Astrocyte (in vitro differentiated cells and primary cell): ENCODE results near the gene MAGI1. TPM values are rescaled to one million over a fixed set of nuclear protein-coding genes. Genes with fewer than 3 reads are reported as not detected.

Experiments
- DNase-seq: peaks from one replicate; pipeline ENCODE4 v3.0.0-alpha.2; 2010; ENCODE audit warnings: low read depth
- FAIRE-seq: peaks from 2 replicates; lab custom pipeline; 2011; peaks lifted over from hg19 to GRCh38; lab: Jason Lieb, UNC
- H2AFZ ChIP-seq: 2 replicates; pipeline ENCODE4 v1.6.0; 2012; ENCODE audit warnings: low read depth, low read length, inconsistent platforms
- H3K27ac ChIP-seq: 2 replicates; pipeline ENCODE4 v1.5.1; 2011; ENCODE audit warnings: low read depth, low read length, inconsistent platforms
- H3K27me3 ChIP-seq: 2 replicates; pipeline ENCODE4 v1.6.0; 2011; ENCODE audit warnings: low read length, inconsistent platforms; ENCODE audit not compliant: insufficient read depth
- H3K36me3 ChIP-seq: 2 replicates; pipeline ENCODE4 v1.5.1; 2011; ENCODE audit warnings: low read length, inconsistent platforms; ENCODE audit not compliant: insufficient read depth
- H3K4me1 ChIP-seq: 2 replicates; pipeline ENCODE4 v1.5.1; 2011; ENCODE audit warnings: low read length, inconsistent platforms; ENCODE audit not compliant: insufficient read depth
- H3K4me2 ChIP-seq: 2 replicates; pipeline ENCODE4 v1.6.0; 2012; ENCODE audit warnings: low read length, inconsistent platforms
- H3K4me3 ChIP-seq: 2 replicates; pipeline ENCODE4 v1.5.1; 2011; ENCODE audit warnings: low read depth, mild to moderate bottlenecking, low read length, inconsistent platforms; ENCODE audit not compliant: insufficient read depth
- H3K79me2 ChIP-seq: 2 replicates; pipeline ENCODE4 v1.6.0; 2012; ENCODE audit warnings: mild to moderate bottlenecking, low read length, inconsistent platforms; ENCODE audit not compliant: insufficient read depth
- H3K9ac ChIP-seq: 2 replicates; pipeline ENCODE4 v1.6.0; 2012; ENCODE audit warnings: mild to moderate bottlenecking, low read length, inconsistent platforms
- H3K9me3 ChIP-seq: 2 replicates; pipeline ENCODE4 v1.5.1; 2012; ENCODE audit warnings: low read depth, mild to moderate bottlenecking, low read length, inconsistent platforms; ENCODE audit not compliant: insufficient read depth
- H4K20me1 ChIP-seq: 2 replicates; pipeline ENCODE4 v1.6.0; 2012; ENCODE audit warnings: low read length, inconsistent platforms; ENCODE audit not compliant: insufficient read depth
- H3K27ac Mint-ChIP-seq: one replicate; pipeline ENCODE4 v1.8.0; 2021; ENCODE audit warnings: mild to moderate bottlenecking, mixed read lengths; ENCODE audit not compliant: unreplicated experiment
- H3K27me3 Mint-ChIP-seq: one replicate; pipeline ENCODE4 v1.8.0; 2021; ENCODE audit warnings: low read depth, mixed read lengths; ENCODE audit not compliant: unreplicated experiment
- H3K36me3 Mint-ChIP-seq: one replicate; pipeline ENCODE4 v1.8.0; 2021; ENCODE audit warnings: low read depth, mixed read lengths; ENCODE audit not compliant: unreplicated experiment
- H3K4me1 Mint-ChIP-seq: one replicate; pipeline ENCODE4 v1.8.0; 2021; ENCODE audit warnings: low read depth, mixed read lengths; ENCODE audit not compliant: unreplicated experiment
- H3K4me3 Mint-ChIP-seq: one replicate; pipeline ENCODE4 v1.8.0; 2021; ENCODE audit warnings: mild to moderate bottlenecking, moderate library complexity, mixed read lengths; ENCODE audit not compliant: unreplicated experiment
- H3K9me3 Mint-ChIP-seq: one replicate; pipeline ENCODE4 v1.8.0; 2021; ENCODE audit warnings: mild to moderate bottlenecking, mixed read lengths; ENCODE audit not compliant: unreplicated experiment
- EZH2 ChIP-seq: IDR thresholded peaks from 2 replicates; pipeline ENCODE4 v1.6.1; 2012; ENCODE audit warnings: mild to moderate bottlenecking, low read length, inconsistent platforms; ENCODE audit not compliant: insufficient read depth
- total RNA-seq: library from RNA; stranded (reverse); gene quantifications from 2 replicates; pipeline ENCODE4 v1.2.1, GENCODE V29; 2021
- TF ChIP-seq, protein P1 (sequence below): IDR thresholded peaks from 2 replicates; pipeline ENCODE4 v1.5.1; 2011; ENCODE audit warnings: low read depth, mild to moderate bottlenecking, inconsistent platforms, low read length, moderate library complexity; ENCODE audit not compliant: insufficient read depth

Gene MAGI1
- total RNA-seq, 1 donor from 2014 or later: 31.8 TPM

DNA sequence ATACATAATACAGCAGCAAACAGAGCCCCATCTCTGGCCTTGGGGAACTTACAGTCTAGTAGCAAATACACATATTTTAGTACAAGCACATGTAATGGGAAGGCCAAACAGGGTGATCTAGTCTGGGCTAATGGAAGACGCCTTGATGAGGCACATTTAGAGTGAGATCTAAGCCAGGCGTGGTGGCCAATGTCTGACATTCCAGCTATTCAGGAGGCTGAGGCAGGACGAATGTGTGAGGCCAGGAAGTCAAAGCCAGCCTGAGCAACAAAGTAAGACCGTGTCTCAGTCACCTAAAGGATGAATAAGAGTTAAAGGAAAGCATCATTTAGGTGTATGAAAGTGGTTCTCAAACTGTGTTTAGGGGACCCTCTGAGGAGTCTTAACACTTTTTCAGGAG, 291.9 kb downstream of the MAGI1 start:
- Histone ChIP-seq H3K79me2 (no peaks in the 10 kb centered on the region), H3K9ac (no peak overlapping the region), H2AFZ (no peak overlapping the region), H3K4me3 (no peak overlapping the region), H3K36me3 (no peaks in the 10 kb centered on the region), H3K4me2 (no peak overlapping the region), H4K20me1 (peaks cover 26% of the 10 kb centered on the region), H3K27ac (no peak overlapping the region), H3K27me3 (no peaks in the 10 kb centered on the region), H3K9me3 (no peaks in the 10 kb centered on the region), H3K4me1 (no peaks in the 10 kb centered on the region)
- DNase-seq: no peak
- Mint-ChIP-seq H3K36me3 (no peaks in the 10 kb centered on the region), H3K27ac (no peak overlapping the region), H3K9me3 (no peaks in the 10 kb centered on the region), H3K27me3 (no peaks in the 10 kb centered on the region), H3K4me3 (no peak overlapping the region), H3K4me1 (peaks cover 10% of the 10 kb centered on the region)
- no peak for TF ChIP-seq EZH2
- TF ChIP-seq, protein P1, sequence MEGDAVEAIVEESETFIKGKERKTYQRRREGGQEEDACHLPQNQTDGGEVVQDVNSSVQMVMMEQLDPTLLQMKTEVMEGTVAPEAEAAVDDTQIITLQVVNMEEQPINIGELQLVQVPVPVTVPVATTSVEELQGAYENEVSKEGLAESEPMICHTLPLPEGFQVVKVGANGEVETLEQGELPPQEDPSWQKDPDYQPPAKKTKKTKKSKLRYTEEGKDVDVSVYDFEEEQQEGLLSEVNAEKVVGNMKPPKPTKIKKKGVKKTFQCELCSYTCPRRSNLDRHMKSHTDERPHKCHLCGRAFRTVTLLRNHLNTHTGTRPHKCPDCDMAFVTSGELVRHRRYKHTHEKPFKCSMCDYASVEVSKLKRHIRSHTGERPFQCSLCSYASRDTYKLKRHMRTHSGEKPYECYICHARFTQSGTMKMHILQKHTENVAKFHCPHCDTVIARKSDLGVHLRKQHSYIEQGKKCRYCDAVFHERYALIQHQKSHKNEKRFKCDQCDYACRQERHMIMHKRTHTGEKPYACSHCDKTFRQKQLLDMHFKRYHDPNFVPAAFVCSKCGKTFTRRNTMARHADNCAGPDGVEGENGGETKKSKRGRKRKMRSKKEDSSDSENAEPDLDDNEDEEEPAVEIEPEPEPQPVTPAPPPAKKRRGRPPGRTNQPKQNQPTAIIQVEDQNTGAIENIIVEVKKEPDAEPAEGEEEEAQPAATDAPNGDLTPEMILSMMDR: no peak
- no peak for FAIRE-seq

DNA sequence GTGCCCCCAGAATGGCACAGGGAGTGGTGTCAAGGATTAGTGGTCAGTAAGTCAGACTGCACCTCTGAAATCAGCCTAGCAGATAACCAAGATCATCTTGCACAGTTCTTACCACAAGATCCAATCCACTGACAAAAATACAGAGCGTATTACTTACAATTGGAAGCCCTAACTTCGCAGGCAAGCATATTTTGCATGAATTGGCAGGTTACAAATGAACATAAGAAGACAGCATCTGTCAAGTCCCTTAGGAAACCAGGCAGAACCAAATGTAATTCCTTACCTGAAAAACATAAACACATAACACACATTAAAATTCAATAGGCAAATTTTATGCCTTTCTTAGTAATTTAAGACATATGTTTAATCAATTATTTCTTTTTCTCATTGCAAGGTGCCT, 293.4 kb downstream of the MAGI1 start:
- Histone ChIP-seq H3K27me3 (no peaks in the 10 kb centered on the region), H3K4me2 (no peak overlapping the region), H3K27ac (no peak overlapping the region), H3K4me1 (no peaks in the 10 kb centered on the region), H3K79me2 (no peaks in the 10 kb centered on the region), H3K9ac (no peak overlapping the region), H2AFZ (no peak overlapping the region), H4K20me1 (peaks cover 18% of the 10 kb centered on the region), H3K36me3 (no peaks in the 10 kb centered on the region), H3K9me3 (no peaks in the 10 kb centered on the region), H3K4me3 (no peak overlapping the region)
- H3K4me3 Mint-ChIP-seq: no peak overlapping the region
- TF ChIP-seq, protein P1: no peak
- no peak for TF ChIP-seq EZH2
- no peak overlapping the region for H3K27ac Mint-ChIP-seq
- FAIRE-seq (no peak), DNase-seq (no peak)
- peaks cover 10% of the 10 kb centered on the region for H3K4me1 Mint-ChIP-seq
- H3K27me3 Mint-ChIP-seq: no peaks in the 10 kb centered on the region
- H3K36me3 Mint-ChIP-seq: no peaks in the 10 kb centered on the region
- no peaks in the 10 kb centered on the region for H3K9me3 Mint-ChIP-seq

DNA sequence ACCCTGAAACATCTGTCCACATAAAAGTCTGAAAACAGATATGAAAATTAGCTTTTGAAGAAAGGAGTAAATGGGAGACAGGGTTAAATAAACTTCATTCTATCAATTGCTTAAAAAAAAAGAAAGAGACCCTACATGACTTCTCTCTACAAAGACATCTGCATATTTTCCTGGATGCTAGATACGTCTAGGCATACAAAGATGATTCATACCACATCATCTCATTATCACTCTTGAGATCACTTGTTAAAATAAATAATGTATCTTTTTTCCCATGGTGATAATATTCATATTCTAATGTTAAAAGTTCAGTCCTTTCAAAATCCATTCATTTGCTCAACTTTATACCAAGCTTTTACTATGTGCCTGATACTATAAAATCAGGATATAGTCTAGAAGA, 295.8 kb downstream of the MAGI1 start:
- Mint-ChIP-seq H3K9me3 (no peaks in the 10 kb centered on the region), H3K27me3 (no peaks in the 10 kb centered on the region), H3K36me3 (no peaks in the 10 kb centered on the region), H3K27ac (peak overlapping the region; percentile 47), H3K4me1 (peaks cover 10% of the 10 kb centered on the region), H3K4me3 (no peak overlapping the region)
- Histone ChIP-seq H2AFZ (no peak overlapping the region), H3K9ac (no peak overlapping the region), H3K4me1 (no peaks in the 10 kb centered on the region), H4K20me1 (peaks cover 4% of the 10 kb centered on the region), H3K36me3 (no peaks in the 10 kb centered on the region), H3K27ac (no peak overlapping the region), H3K9me3 (no peaks in the 10 kb centered on the region), H3K79me2 (no peaks in the 10 kb centered on the region), H3K4me3 (no peak overlapping the region), H3K27me3 (no peaks in the 10 kb centered on the region), H3K4me2 (no peak overlapping the region)
- FAIRE-seq: no peak
- TF ChIP-seq, protein P1: no peak
- no peak for TF ChIP-seq EZH2
- DNase-seq: peak; percentile 60
